Uterus (tissue), 4 donors: Measurements from ENCODE around the gene ALDH1L1. TPM values are rescaled to one million over a fixed set of nuclear protein-coding genes. Genes with fewer than 3 reads are reported as not detected.

Experiments used
- DNase-seq, 2 donors: peaks; one replicate each; pipeline ENCODE4 v3.0.0-alpha.2; 2019 to 2020
- H3K27ac ChIP-seq, 2 donors: fragments of 200-600 bp; sonication (generic); 1 replicate in 1 of 2; 2 replicates in 1 of 2; pipeline ENCODE4 v1.5.1; 2016 to 2018
- H3K27me3 ChIP-seq, 2 donors: fragments of 200-600 bp; sonication (generic); one replicate each; pipeline ENCODE4 v1.5.1; 2018 to 2019; ENCODE audit warnings: control low read depth in 1 of 2
- H3K36me3 ChIP-seq, 2 donors: fragments of 200-600 bp; sonication (generic); one replicate each; pipeline ENCODE4 v1.5.1; 2019; ENCODE audit warnings: control low read depth in 1 of 2
- H3K4me1 ChIP-seq, 2 donors: fragments of 200-600 bp; sonication (generic); one replicate each; pipeline ENCODE4 v1.5.1; 2018 to 2019; ENCODE audit warnings: control low read depth in 1 of 2
- H3K4me3 ChIP-seq, 2 donors: fragments of 200-600 bp; sonication (generic); 1 replicate in 1 of 2; 2 replicates in 1 of 2; pipeline ENCODE4 v1.5.1; 2018 to 2019; ENCODE audit warnings: mild to moderate bottlenecking in 1 of 2
- H3K9me3 ChIP-seq, 2 donors: fragments of 200-600 bp; sonication (generic); one replicate each; pipeline ENCODE4 v1.5.1; 2019; ENCODE audit warnings: control low read depth in 1 of 2
- POLR2A ChIP-seq, 2 donors: fragments of 450-650 bp; IDR thresholded peaks; one replicate each; pipeline ENCODE4 v1.6.1; 2016; ENCODE audit warnings: antibody characterized with exemption in 2 of 2, mild to moderate bottlenecking in 1 of 2, moderate library complexity in 1 of 2
- intact Hi-C: fragments of 100-400 bp; cut with DNase I; formaldehyde crosslinking; loops from one replicate; pipeline ENCODE4 v1.15.1; 2023; ENCODE audit warnings: low total_unique reads
- total RNA-seq, 4 donors: library from RNA; depleted of rRNA in 3 of 4; stranded (reverse); fragments of >200 nt in 3 of 4; gene quantifications; one replicate each; pipeline versions ENCODE4 v1.1.0 to v1.2.4, GENCODE V29; 2014 to 2023
- TF ChIP-seq, protein P1 (sequence below), 4 experiments: fragments of 200-600 bp in 2 of 4; fragments of 450-650 bp in 2 of 4; sonication (generic) in 2 of 4; IDR thresholded peaks; one replicate each; pipeline ENCODE4 v1.5.1; 2016 to 2019; ENCODE audit warnings: antibody characterized with exemption in 4 of 4, mild to moderate bottlenecking in 2 of 4, moderate library complexity in 1 of 4
- donor health status: DM: yes; HTN: yes; CAD: no.

Gene ALDH1L1
- total RNA-seq, 4 donors from 2014 or later = 2.1 to 27.3 (median 8.4) TPM

DNA sequence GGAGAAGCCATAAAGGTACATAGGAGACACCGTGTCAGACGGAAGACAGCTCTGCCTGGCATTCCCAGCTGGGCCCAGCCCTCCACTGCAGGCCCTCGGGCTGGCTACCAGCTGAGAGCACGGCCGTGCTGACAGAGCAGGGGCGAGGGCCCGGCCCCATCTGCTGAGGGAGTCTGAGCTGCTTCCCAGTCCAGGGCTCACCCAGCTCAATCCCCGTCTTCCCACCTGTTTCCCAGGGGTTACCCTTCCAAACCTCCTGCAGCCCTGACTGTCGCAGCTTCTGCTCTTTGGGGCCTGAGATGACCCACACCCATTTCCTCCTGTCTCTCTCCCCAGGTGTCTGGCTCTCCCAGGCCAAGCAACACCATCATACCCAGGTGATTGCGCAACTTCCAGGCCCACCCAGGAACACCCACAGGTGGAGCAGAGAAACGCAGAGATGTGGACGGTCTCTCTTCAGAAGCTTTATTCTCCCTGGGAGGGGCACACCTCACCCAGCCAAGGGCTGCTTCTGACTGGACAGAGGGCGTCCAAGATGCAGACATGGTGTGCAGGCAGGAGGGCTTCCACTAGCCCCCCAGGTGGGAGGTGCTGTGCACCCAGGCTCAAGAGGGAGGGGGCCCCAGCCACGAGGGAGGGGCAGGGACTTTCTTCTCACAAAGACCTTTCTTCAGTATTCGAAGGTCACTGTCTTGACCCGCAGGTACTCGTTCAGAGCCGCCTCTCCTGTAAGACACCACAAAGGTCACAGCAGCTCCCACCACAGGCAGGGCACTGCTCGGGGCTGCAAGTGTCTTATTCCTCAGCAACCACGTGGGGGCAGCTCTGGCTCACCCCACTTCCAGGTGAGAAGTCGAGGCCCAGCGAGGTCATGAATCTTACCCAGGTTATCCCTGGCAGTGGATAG lies 77.0 kb downstream of the ALDH1L1 start:
- no peaks in the 10 kb centered on the region for H3K36me3 ChIP-seq
- intact Hi-C loops = no loop called here
- DNase-seq = no peak

DNA sequence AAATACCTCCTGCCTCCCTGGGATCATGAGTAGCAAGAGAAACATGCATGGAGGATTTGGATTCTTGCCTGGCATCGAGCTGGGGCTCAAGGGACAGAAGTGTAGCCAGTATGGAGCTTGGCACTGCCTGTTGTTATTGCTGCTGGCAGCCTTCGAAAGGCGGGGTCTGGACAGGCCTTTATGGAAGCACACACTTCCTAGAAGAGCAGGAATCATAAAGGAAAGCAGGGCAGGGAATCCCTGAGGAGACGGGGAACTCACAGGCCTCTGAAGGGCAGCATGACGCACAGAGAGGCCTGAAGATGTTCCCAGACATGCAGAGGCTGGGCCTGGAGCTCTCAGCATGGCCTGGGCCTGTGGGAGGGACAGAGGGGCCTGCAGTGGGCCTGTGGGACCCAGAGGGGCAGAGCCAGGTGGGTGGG lies 77.8 kb downstream of the ALDH1L1 start:
- Histone ChIP-seq H3K27ac (peak overlapping the region in 1 of 2 donors; percentile 40), H3K4me1 (no peaks in the 10 kb centered on the region), H3K4me3 (no peak overlapping the region), H3K9me3 (no peaks in the 10 kb centered on the region), H3K27me3 (no peaks in the 10 kb centered on the region), H3K36me3 (no peaks in the 10 kb centered on the region)
- no peak for TF ChIP-seq POLR2A (IDR thresholded peaks at IDR 0.05)
- TF ChIP-seq, protein P1, sequence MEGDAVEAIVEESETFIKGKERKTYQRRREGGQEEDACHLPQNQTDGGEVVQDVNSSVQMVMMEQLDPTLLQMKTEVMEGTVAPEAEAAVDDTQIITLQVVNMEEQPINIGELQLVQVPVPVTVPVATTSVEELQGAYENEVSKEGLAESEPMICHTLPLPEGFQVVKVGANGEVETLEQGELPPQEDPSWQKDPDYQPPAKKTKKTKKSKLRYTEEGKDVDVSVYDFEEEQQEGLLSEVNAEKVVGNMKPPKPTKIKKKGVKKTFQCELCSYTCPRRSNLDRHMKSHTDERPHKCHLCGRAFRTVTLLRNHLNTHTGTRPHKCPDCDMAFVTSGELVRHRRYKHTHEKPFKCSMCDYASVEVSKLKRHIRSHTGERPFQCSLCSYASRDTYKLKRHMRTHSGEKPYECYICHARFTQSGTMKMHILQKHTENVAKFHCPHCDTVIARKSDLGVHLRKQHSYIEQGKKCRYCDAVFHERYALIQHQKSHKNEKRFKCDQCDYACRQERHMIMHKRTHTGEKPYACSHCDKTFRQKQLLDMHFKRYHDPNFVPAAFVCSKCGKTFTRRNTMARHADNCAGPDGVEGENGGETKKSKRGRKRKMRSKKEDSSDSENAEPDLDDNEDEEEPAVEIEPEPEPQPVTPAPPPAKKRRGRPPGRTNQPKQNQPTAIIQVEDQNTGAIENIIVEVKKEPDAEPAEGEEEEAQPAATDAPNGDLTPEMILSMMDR (IDR thresholded peaks at IDR 0.05) = no peak
- DNase-seq = no peak
- intact Hi-C loops = no loop called here

More for the DNA sequence above, 77.0 kb downstream of the ALDH1L1 start:
- H3K9me3 ChIP-seq = no peaks in the 10 kb centered on the region
- TF ChIP-seq, protein P1 (IDR thresholded peaks at IDR 0.05) = no peak
- TF ChIP-seq POLR2A (IDR thresholded peaks at IDR 0.05) = no peak
- H3K27ac ChIP-seq = peak overlapping the region in 1 of 2 donors; percentile 40
- H3K4me1 ChIP-seq = no peaks in the 10 kb centered on the region
- no peak overlapping the region for H3K4me3 ChIP-seq
- H3K27me3 ChIP-seq = no peaks in the 10 kb centered on the region

DNA sequence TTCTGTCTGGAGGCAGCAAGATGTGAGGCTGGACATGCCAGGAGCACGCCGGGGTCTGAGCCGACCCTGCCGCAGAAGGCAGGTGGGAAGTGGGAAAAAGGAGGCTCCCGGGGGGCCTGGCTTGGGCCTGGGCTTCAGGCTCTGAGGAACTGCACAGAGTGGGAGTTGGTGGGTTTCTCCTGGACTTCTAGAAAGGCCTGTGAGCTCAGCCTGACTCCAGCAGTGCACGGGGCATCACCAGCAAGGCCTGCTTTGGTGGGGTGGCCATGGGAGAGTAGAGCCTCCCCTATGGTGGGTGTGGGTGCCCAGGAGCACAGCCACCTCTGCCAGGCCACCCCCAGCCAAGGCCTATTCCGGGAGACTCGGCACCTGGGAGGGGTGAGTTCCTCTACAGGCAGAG lies 78.4 kb downstream of the ALDH1L1 start:
- no peak for DNase-seq
- intact Hi-C loops = no loop called here
- no peak overlapping the region for H3K4me3 ChIP-seq

DNA sequence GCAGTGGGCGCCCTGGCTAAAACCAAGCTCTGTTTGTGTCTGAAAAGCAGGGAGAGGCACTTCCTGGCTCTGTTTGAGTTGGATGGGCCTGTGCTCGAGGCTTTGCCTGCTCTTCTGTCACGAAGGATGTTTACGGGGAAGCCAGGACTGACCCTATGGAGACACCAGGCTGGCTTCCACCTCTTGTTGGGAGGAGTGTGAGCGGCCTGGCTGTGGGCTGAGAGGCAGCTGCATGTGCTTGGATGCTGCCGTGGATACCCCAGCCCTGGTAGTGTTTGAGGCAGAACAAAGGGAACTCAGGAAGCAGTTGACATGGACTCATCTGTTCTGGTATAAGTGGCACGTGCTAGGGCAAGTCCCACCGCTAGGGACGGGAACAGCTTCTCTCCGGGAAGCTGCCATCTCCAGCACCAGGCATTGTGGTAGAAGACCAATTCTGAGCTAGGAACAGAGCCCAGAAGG lies 78.8 kb downstream of the ALDH1L1 start:
- H3K9me3 ChIP-seq = no peaks in the 10 kb centered on the region
- no peaks in the 10 kb centered on the region for H3K4me1 ChIP-seq
- TF ChIP-seq POLR2A (IDR thresholded peaks at IDR 0.05) = no peak
- TF ChIP-seq, protein P1 (IDR thresholded peaks at IDR 0.05) = no peak
- H3K4me3 ChIP-seq = no peak overlapping the region
- DNase-seq = no peak
- no peaks in the 10 kb centered on the region for H3K27me3 ChIP-seq
- intact Hi-C loops = no loop called here
- no peaks in the 10 kb centered on the region for H3K36me3 ChIP-seq
- H3K27ac ChIP-seq = peak overlapping the region in 1 of 2 donors; percentile 3

More for the DNA sequence above, 78.4 kb downstream of the ALDH1L1 start:
- H3K27me3 ChIP-seq = no peaks in the 10 kb centered on the region
- no peak for TF ChIP-seq POLR2A (IDR thresholded peaks at IDR 0.05)
- TF ChIP-seq, protein P1 (IDR thresholded peaks at IDR 0.05) = no peak
- H3K9me3 ChIP-seq = no peaks in the 10 kb centered on the region
- no peaks in the 10 kb centered on the region for H3K4me1 ChIP-seq
- no peaks in the 10 kb centered on the region for H3K36me3 ChIP-seq
- peak overlapping the region in 1 of 2 donors; percentile 3 for H3K27ac ChIP-seq

DNA sequence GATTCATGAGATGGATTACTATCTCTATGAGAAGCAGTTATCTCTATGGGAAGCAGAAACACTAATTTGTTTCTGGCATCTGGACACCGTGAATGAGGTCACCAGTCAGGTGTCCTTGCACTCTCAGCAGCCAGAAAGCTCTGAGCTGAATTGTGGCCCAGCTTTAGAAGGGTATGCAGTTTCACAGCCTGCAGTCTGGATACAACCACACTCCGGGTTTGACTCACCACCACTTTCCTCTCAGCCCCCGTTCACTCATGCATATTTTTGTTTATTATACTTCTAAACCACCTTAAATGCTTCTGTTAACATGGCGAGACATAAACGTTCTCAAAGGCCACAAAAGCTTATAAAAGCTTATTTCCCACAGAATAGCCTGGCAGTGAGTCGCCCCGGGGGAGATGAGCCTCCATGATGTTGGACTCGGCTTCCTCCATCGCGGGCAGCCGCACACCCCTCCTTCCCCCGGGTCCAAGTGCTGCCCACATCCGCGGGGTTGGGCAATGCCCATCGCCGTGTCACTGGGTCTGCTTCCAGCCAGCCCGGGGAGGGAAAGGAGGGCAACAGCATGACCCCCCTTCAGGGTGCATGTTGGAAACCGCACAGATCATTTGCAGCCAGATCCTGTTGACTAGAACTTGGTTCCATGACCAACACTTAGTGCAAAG lies 79.6 kb downstream of the ALDH1L1 start:
- Histone ChIP-seq H3K27ac (no peak overlapping the region), H3K36me3 (no peaks in the 10 kb centered on the region), H3K27me3 (no peaks in the 10 kb centered on the region), H3K9me3 (no peaks in the 10 kb centered on the region), H3K4me1 (no peaks in the 10 kb centered on the region), H3K4me3 (no peak overlapping the region)
- TF ChIP-seq, protein P1 (IDR thresholded peaks at IDR 0.05) = no peak
- TF ChIP-seq POLR2A (IDR thresholded peaks at IDR 0.05) = no peak
- intact Hi-C loops = no loop called here
- no peak for DNase-seq
